ENCODE measurements around the gene PCMT1.

- TF ChIP-seq CTCF (IDR thresholded peaks at IDR 0.05) (no peak), POLR2A (IDR thresholded peaks at IDR 0.05) (no peak)
Measured at GRCh38 chr6:149825292-149825691, 75.8 kb downstream of the PCMT1 start.

Measured in thyroid gland (tissue), 4 donors.